A549 (cell line): ENCODE measurements around the gene ACBD5. TPM values are rescaled to one million over a fixed set of nuclear protein-coding genes. Genes with fewer than 3 reads are reported as not detected.
"Not testable (repeated sequence)": the region's sequence is repeated elsewhere in the genome, so short reads cannot be mapped to it uniquely, and the experiment has no call there.

Experiments used
- ATAC-seq, 2 experiments: fragments of 200-7000 bp in 1 of 2; fragments of >200 bp in 1 of 2; cut with Nextera tagmentation in 1 of 2; cut with Tn5 transposase in 1 of 2; 3 replicates each; pipeline versions ENCODE4 v1.8.0 to v1.9.1; 2018 to 2020; ENCODE audit warnings: mild to moderate bottlenecking in 1 of 2, moderate library complexity in 1 of 2
- CTCF ChIA-PET: fragments of 300-600 bp; sonication (Branson Sonifier 250); formaldehyde crosslinking; extraction: SDS; loops from one replicate; lab custom pipeline; 2021; ENCODE audit warnings: antibody characterized with exemption, inconsistent platforms; lab: Yijun Ruan, JAX
- POLR2A ChIA-PET: fragments of 350-600 bp; formaldehyde crosslinking; extraction: SDS; loops from one replicate; lab custom pipeline; 2021; ENCODE audit warnings: antibody characterized with exemption, inconsistent platforms; lab: Yijun Ruan, JAX
- DNase-seq, 2 experiments: peaks; one replicate each; pipeline versions ENCODE4 v3.0.0 to v3.0.0-alpha.2; 2011 to 2016; ENCODE audit warnings: low read depth in 1 of 2, low spot score in 1 of 2
- FAIRE-seq: peaks from 2 replicates; lab custom pipeline; 2011; peaks lifted over from hg19 to GRCh38; lab: Jason Lieb, UNC
- H3K27ac ChIP-seq, 2 experiments: fragments of >200 bp; sonication (Bioruptor Twin); formaldehyde crosslinking; 3 replicates each; pipeline ENCODE4 v1.5.1; 2016 to 2017
- H3K4me1 ChIP-seq: fragments of >200 bp; sonication (Bioruptor Twin); formaldehyde crosslinking; 3 replicates; pipeline ENCODE4 v1.6.1; 2016
- H3K4me2 ChIP-seq: fragments of >200 bp; sonication (Bioruptor Twin); formaldehyde crosslinking; 3 replicates; pipeline ENCODE4 v1.6.1; 2016
- H3K4me3 ChIP-seq: fragments of >200 bp; sonication (Bioruptor Twin); formaldehyde crosslinking; 3 replicates; pipeline ENCODE4 v1.5.1; 2016
- H3K9me3 ChIP-seq: fragments of >200 bp; sonication (Bioruptor Twin); formaldehyde crosslinking; 3 replicates; pipeline ENCODE4 v1.6.1; 2016
- CBX8 ChIP-seq: fragments of 200-600 bp; sonication (generic); IDR thresholded peaks from 2 replicates; pipeline ENCODE4 v1.6.1; 2016
- EHF ChIP-seq: fragments of 250-450 bp; sonication (Bioruptor Pico); IDR thresholded peaks from 2 replicates; pipeline ENCODE4 v1.5.0; 2020; ENCODE audit warnings: mild to moderate bottlenecking
- EP300 ChIP-seq, 2 experiments: fragments of >200 bp; sonication (Bioruptor Twin); formaldehyde crosslinking; IDR thresholded peaks; 2 replicates in 1 of 2; 3 replicates in 1 of 2; pipeline ENCODE4 v1.6.1; 2016 to 2017
- ESRRA ChIP-seq: fragments of 150-350 bp; IDR thresholded peaks from 2 replicates; pipeline ENCODE4 v1.6.1; 2014; ENCODE audit warnings: mild to moderate bottlenecking, low read length, borderline replicate concordance
- FOSL2 ChIP-seq, 2 experiments: fragments of 450-650 bp in 1 of 2; fragments of >200 bp in 1 of 2; sonication (Bioruptor Twin) in 1 of 2; formaldehyde crosslinking; IDR thresholded peaks; 2 replicates each; pipeline versions ENCODE4 v1.5.0 to v1.6.1; 2016 to 2020; ENCODE audit warnings: mild to moderate bottlenecking in 1 of 2, moderate library complexity in 1 of 2
- FOXS1 ChIP-seq: fragments of 250-450 bp; sonication (Bioruptor Pico); IDR thresholded peaks from 2 replicates; pipeline ENCODE4 v1.5.0; 2020; ENCODE audit warnings: mild to moderate bottlenecking, moderate library complexity
- HEYL ChIP-seq: fragments of 250-450 bp; sonication (Bioruptor Pico); IDR thresholded peaks from 2 replicates; pipeline ENCODE4 v1.8.0; 2021; ENCODE audit warnings: mild to moderate bottlenecking, moderate library complexity
- HOXA7 ChIP-seq: fragments of 250-450 bp; sonication (Bioruptor Pico); IDR thresholded peaks from 2 replicates; pipeline ENCODE4 v1.5.0; 2020; ENCODE audit warnings: mild to moderate bottlenecking, moderate library complexity
- JUNB ChIP-seq: fragments of >200 bp; sonication (Bioruptor Twin); formaldehyde crosslinking; IDR thresholded peaks from 2 replicates; pipeline ENCODE4 v1.6.1; 2016
- KDM1A ChIP-seq: fragments of 200-600 bp; sonication (generic); IDR thresholded peaks from 2 replicates; pipeline ENCODE4 v1.6.1; 2016; ENCODE audit warnings: low read depth, mild to moderate bottlenecking
- MAFK ChIP-seq: fragments of 450-650 bp; IDR thresholded peaks from 2 replicates; pipeline ENCODE4 v1.6.1; 2014; ENCODE audit not compliant: partially characterized antibody
- MAZ ChIP-seq: fragments of 150-350 bp; IDR thresholded peaks from 2 replicates; pipeline ENCODE4 v1.6.1; 2014; ENCODE audit warnings: antibody characterized with exemption, low read depth, low read length, borderline replicate concordance
- POLR2A ChIP-seq: IDR thresholded peaks from 2 replicates; pipeline ENCODE4 v1.6.1; 2012; ENCODE audit warnings: mild to moderate bottlenecking, low read length
- RCOR1 ChIP-seq: fragments of 150-350 bp; IDR thresholded peaks from 2 replicates; pipeline ENCODE4 v1.6.1; 2014; ENCODE audit warnings: antibody characterized with exemption, low read length, low read depth
- TFCP2L1 ChIP-seq: fragments of 250-450 bp; sonication (Bioruptor Pico); IDR thresholded peaks from 2 replicates; pipeline ENCODE4 v1.5.0; 2021; ENCODE audit warnings: mild to moderate bottlenecking
- TP53 ChIP-seq: fragments of 250-450 bp; sonication (Bioruptor Pico); IDR thresholded peaks from 2 replicates; pipeline ENCODE4 v1.5.0; 2021; ENCODE audit warnings: mild to moderate bottlenecking, moderate library complexity
- ZC3H11A ChIP-seq: fragments of 450-650 bp; IDR thresholded peaks from 2 replicates; pipeline ENCODE4 v1.6.1; 2014; ENCODE audit warnings: antibody characterized with exemption, mild to moderate bottlenecking
- ZNF302 ChIP-seq: fragments of 250-450 bp; sonication (Bioruptor Pico); IDR thresholded peaks from 2 replicates; pipeline ENCODE4 v1.9.0; 2021; ENCODE audit warnings: inconsistent platforms, mild to moderate bottlenecking, moderate library complexity
- ZSCAN20 ChIP-seq: fragments of 250-450 bp; sonication (Bioruptor Pico); IDR thresholded peaks from 2 replicates; pipeline ENCODE4 v1.8.0; 2022; ENCODE audit warnings: mild to moderate bottlenecking, moderate library complexity
- WGBS: methylation state at CpG from one replicate; pipeline ENCODE4 v1.1.6; 2017; ENCODE audit errors: missing lambda C conversion rate; 5-methylcytosine and 5-hydroxymethylcytosine counted together
- polyA plus RNA-seq, 4 experiments: library from polyadenylated mRNA; depleted of rRNA in 3 of 4; stranded (reverse); fragments of >200 nt; fragmentation: RNase III in 1 of 4; extraction: RNeasy Plus Mini Kit Qiagen cat#74134 plus additional on column Dnase treatment in 1 of 4; gene quantifications; 2 replicates in 3 of 4; 3 replicates in 1 of 4; pipeline ENCODE4 v1.2.3, GENCODE V29; 2011 to 2017
- TF ChIP-seq, protein P1 (sequence below): fragments of 200-600 bp; sonication (generic); IDR thresholded peaks from 2 replicates; pipeline ENCODE4 v1.6.1; 2016; ENCODE audit warnings: antibody characterized with exemption, mild to moderate bottlenecking, moderate library complexity
- TF ChIP-seq, protein P2 (sequence below): fragments of 150-350 bp; IDR thresholded peaks from 2 replicates; pipeline ENCODE4 v1.6.1; 2014; ENCODE audit warnings: low read depth, mild to moderate bottlenecking, low read length

The ACBD5 gene
- polyA plus RNA-seq, 2 of the 4 experiments (the other 2 are of a cell fraction), result 35.9 to 55.8 TPM

DNA sequence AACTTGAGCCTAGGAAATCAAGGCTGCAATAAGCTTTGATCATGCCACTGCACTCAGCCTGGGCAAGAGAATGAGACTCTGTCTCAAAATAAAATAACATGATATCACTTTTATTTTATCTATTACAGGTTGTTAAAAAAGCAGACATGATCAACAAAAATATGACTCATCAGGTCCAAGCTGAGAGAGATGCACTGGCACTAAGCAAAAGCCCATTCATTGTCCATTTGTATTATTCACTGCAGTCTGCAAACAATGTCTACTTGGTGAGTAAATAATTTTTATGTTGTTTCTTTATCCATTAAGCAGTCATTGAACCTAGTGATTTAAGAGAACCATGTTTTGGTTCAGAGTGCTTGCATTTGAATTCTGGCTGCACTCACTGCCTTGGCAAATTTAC is 82.2 kb downstream of the ACBD5 start:
- H3K4me3 ChIP-seq, result no peak overlapping the region
- ATAC-seq (no peak), DNase-seq (peak; percentile 19 to 63), FAIRE-seq (no peak)
- peaks cover 29% of the 10 kb centered on the region for H3K4me1 ChIP-seq
- peak overlapping the region; percentile 92 for H3K4me2 ChIP-seq
- no peaks in the 10 kb centered on the region for H3K9me3 ChIP-seq
- ChIA-PET POLR2A (no interaction called here), CTCF (interaction anchor here (0.5 kb wide), 1 partner anchor 83 kb away, joined by 5 read pairs; no protein-coding TSS in a partner anchor)
- H3K27ac ChIP-seq, result peak overlapping the region in 1 of 2 experiments; percentile 3; a peak in 2 of 6 replicates
- TF ChIP-seq HEYL (CRISPR knock-in tag), result no peak
- no peak for TF ChIP-seq FOSL2 (IDR thresholded peaks at IDR 0.05)
- TF ChIP-seq FOSL2 (CRISPR knock-in tag; IDR thresholded peaks at IDR 0.05), result peak; percentile 90

DNA sequence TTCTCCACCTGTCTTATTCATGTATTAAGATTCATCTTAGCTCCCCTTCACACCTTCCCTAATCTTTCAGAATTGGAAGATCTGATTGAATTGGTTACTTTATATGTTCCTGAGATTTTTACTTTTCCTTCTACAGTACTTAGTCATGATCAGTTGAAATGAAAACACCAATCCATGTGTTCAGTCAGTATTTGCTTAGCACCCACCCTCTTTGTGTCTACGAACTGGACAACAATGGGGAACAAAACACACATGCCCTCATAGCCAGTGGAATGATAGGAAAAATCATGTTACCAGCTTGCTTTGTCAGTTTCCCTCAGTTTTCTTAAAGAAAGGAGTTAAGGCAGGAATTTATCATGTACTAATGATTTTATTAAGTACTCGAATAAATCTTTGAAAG is 83.4 kb downstream of the ACBD5 start:
- no peak for ATAC-seq
- DNase-seq, result peak in 1 of 2 experiments; percentile 8
- Histone ChIP-seq H3K4me1 (peaks cover 39% of the 10 kb centered on the region), H3K4me2 (peak overlapping the region; percentile 92), H3K27ac (peak overlapping the region; percentile 90 to 94; a peak in 4 of 6 replicates), H3K4me3 (peak overlapping the region; percentile 68; the same call in 1 of the 3 replicates), H3K9me3 (no peaks in the 10 kb centered on the region)
- CTCF ChIA-PET, result no interaction called here
- FAIRE-seq, result no peak
- no peak for TF ChIP-seq CBX8
- TF ChIP-seq RCOR1, result no peak
- TF ChIP-seq KDM1A, result no peak
- TF ChIP-seq ESRRA, result no peak
- no peak for TF ChIP-seq ZNF302 (CRISPR knock-in tag)
- TF ChIP-seq ZC3H11A, result no peak
- no peak for TF ChIP-seq EP300 (IDR thresholded peaks at IDR 0.05)
- no peak for TF ChIP-seq TFCP2L1 (CRISPR knock-in tag)
- TF ChIP-seq EHF, result no peak
- TF ChIP-seq, protein P1, sequence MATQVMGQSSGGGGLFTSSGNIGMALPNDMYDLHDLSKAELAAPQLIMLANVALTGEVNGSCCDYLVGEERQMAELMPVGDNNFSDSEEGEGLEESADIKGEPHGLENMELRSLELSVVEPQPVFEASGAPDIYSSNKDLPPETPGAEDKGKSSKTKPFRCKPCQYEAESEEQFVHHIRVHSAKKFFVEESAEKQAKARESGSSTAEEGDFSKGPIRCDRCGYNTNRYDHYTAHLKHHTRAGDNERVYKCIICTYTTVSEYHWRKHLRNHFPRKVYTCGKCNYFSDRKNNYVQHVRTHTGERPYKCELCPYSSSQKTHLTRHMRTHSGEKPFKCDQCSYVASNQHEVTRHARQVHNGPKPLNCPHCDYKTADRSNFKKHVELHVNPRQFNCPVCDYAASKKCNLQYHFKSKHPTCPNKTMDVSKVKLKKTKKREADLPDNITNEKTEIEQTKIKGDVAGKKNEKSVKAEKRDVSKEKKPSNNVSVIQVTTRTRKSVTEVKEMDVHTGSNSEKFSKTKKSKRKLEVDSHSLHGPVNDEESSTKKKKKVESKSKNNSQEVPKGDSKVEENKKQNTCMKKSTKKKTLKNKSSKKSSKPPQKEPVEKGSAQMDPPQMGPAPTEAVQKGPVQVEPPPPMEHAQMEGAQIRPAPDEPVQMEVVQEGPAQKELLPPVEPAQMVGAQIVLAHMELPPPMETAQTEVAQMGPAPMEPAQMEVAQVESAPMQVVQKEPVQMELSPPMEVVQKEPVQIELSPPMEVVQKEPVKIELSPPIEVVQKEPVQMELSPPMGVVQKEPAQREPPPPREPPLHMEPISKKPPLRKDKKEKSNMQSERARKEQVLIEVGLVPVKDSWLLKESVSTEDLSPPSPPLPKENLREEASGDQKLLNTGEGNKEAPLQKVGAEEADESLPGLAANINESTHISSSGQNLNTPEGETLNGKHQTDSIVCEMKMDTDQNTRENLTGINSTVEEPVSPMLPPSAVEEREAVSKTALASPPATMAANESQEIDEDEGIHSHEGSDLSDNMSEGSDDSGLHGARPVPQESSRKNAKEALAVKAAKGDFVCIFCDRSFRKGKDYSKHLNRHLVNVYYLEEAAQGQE, result no peak
- TF ChIP-seq, protein P2, sequence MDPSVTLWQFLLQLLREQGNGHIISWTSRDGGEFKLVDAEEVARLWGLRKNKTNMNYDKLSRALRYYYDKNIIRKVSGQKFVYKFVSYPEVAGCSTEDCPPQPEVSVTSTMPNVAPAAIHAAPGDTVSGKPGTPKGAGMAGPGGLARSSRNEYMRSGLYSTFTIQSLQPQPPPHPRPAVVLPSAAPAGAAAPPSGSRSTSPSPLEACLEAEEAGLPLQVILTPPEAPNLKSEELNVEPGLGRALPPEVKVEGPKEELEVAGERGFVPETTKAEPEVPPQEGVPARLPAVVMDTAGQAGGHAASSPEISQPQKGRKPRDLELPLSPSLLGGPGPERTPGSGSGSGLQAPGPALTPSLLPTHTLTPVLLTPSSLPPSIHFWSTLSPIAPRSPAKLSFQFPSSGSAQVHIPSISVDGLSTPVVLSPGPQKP, result no peak
- TF ChIP-seq TP53 (CRISPR knock-in tag), result no peak
- no peak for TF ChIP-seq MAFK
- no peak for TF ChIP-seq HOXA7 (CRISPR knock-in tag)
- TF ChIP-seq JUNB, result no peak
- no peak for TF ChIP-seq FOXS1 (CRISPR knock-in tag)
- TF ChIP-seq MAZ, result no peak
- no peak for TF ChIP-seq POLR2A
- no peak for TF ChIP-seq ZSCAN20 (CRISPR knock-in tag)
- POLR2A ChIA-PET, result no interaction called here
- WGBS, result 65% methylated on average over 2 of the region's 2 CpGs

DNA sequence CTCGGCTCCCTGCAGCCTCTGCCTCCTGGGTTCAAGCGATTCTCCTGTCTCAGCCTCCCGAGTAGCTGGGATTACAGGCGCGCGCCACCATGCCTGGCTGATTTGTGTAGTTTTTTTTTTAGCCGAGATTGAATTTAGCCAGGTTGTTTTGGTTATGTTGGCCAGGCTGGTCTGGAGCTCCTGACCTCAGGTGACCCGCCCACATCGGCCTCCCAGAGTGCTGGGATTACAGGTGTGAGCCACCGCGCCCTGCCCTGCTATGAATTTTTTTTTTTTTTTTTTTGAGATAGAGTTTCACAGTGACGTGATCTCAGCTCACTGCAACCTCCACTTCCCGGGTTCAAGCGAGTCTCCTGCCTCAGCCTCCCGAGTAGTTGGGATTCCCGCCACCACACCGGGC is 84.0 kb downstream of the ACBD5 start:
- peak in 1 of 2 experiments; percentile 19 for DNase-seq
- FAIRE-seq, CTCF ChIA-PET: not testable (repeated sequence)

More for the DNA sequence above, 84.0 kb downstream of the ACBD5 start:
- H3K9me3 ChIP-seq, ATAC-seq, POLR2A ChIA-PET: not testable (repeated sequence)
- H3K27ac ChIP-seq, result peak overlapping the region; percentile 90 to 94
- peaks cover 43% of the 10 kb centered on the region for H3K4me1 ChIP-seq
- 84% methylated on average over 17 of the region's 17 CpGs for WGBS
- H3K4me2 ChIP-seq, result peak overlapping the region; percentile 92
- peak overlapping the region; percentile 68 for H3K4me3 ChIP-seq
